HG02840 (cell line): ENCODE data around the gene WDR5B.

Source experiments
- ATAC-seq: cut with Tn5 transposase; IDR thresholded peaks from one replicate; pipeline ENCODE4 v1.9.1; 2021; ENCODE audit warnings: mild to moderate bottlenecking, moderate library complexity, moderate number of reproducible peaks; ENCODE audit not compliant: unreplicated experiment, low FRiP score

WDR5B gene

DNA sequence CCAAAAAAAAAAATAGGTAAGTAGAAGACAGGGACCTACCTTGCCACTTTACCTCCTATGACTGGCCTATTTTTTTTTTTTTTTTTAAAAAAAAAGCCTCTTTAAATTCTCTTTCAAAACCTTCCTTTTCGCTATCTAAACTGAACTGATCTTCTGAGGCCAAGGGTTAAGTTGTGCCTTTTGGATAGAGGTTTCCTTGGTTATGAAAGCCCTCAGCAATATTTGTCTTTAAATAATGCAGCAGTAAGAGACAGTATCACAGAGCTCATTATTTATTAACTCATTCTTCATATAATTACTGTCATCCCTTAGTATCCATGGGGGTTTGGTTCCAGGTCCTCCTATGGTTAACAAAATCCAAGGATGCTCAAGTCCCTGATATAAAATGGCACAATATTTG lies 41.8 kb downstream of the WDR5B start:
- no peak for ATAC-seq

- no peak for ATAC-seq
Observed at GRCh38 chr3:122366379-122366749, 49.5 kb downstream of the WDR5B start.

DNA sequence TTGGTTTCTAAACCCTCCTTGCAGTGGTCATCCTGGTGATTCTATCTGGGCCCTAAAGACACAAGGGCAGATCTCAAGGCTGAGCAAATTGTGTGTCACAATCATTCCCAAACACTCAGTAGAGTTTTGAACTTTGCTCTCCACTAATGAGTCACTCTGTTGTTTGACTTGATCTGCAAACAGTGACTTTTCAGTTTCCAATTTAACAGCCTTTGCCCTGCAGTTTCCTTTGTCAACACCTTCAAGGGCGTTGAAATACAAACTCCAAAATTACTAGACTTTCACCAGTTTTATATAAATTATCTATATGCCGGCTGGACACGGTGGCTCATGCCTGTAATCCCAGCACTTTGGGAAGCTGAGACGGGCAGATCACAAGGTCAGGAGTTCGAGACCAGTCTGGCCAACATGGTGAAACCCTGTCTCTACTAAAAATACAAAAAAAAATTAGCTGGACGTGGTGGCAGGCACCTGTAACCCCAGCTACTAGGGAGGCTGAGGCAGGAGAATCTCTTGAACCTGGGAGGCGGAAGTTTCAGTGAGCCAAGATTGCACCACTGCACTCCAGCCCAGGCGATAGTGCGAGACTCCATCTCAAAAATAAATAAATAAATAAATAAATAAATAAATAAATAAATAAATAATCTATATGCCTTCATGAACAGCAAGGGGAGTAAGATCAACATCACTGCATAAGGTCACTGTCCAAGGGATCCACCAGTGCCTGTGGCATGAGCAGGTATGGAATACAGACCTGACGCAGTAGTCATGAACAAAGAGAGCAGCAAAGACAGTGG lies 50.1 kb downstream of the WDR5B start:
- peak; percentile 66 for ATAC-seq

GRCh38 chr3:122365073-122365472 lies 50.8 kb downstream of the WDR5B start:
- peak; percentile 39 for ATAC-seq

- ATAC-seq, result no peak
Observed at GRCh38 chr3:122364490-122364889, 51.4 kb downstream of the WDR5B start.
